Left ventricle myocardium inferior (tissue), 1 donor: Measurements from ENCODE around the gene CIAO3. TPM values are rescaled to one million over a fixed set of nuclear protein-coding genes. Genes with fewer than 3 reads are reported as not detected.

ENCODE experiments used
- DNase-seq: peaks from one replicate; pipeline ENCODE4 v3.0.0-alpha.2; 2020
- H3K27ac ChIP-seq: fragments of 200-600 bp; replicated peaks from 2 replicates; pipeline ENCODE4 v1.8.0; 2021
- H3K27me3 ChIP-seq: fragments of 200-600 bp; 2 replicates; pipeline ENCODE4 v1.8.0; 2021; ENCODE audit warnings: low read depth
- H3K36me3 ChIP-seq: fragments of 200-600 bp; 2 replicates; pipeline ENCODE4 v1.8.0; 2021
- H3K4me1 ChIP-seq: fragments of 200-600 bp; 2 replicates; pipeline ENCODE4 v1.8.0; 2021
- H3K4me3 ChIP-seq: fragments of 200-600 bp; 2 replicates; pipeline ENCODE4 v1.8.0; 2021; ENCODE audit warnings: mild to moderate bottlenecking, moderate library complexity
- H3K9me3 ChIP-seq: fragments of 200-600 bp; replicated peaks from 2 replicates; pipeline ENCODE4 v1.8.0; 2021
- CTCF ChIP-seq: fragments of 200-600 bp; IDR thresholded peaks from 2 replicates; pipeline ENCODE4 v1.8.0; 2021; ENCODE audit warnings: antibody characterized with exemption, mild to moderate bottlenecking, borderline replicate concordance
- intact Hi-C: fragments of 100-400 bp; cut with micrococcal nuclease; formaldehyde crosslinking; loops from one replicate; pipeline ENCODE4 v1.11.0; 2022
- total RNA-seq: library from RNA; stranded (reverse); fragmentation: NEBNext Ultra II Directional; extraction: Animal tissue kit (Norgen Biotek cat#: 25700); gene quantifications from one replicate; pipeline ENCODE4 v1.2.1, GENCODE V29; 2021
- donor health status: DM: no; HTN: yes; CAD: no; lungs with severe emphysema.

Gene CIAO3
- total RNA-seq, 1 donor from 2014 or later: 30.3 TPM

- Histone ChIP-seq H3K27ac (no peak overlapping the region), H3K4me3 (no peak overlapping the region), H3K36me3 (peaks cover 75% of the 10 kb centered on the region), H3K9me3 (no peaks in the 10 kb centered on the region), H3K27me3 (no peaks in the 10 kb centered on the region), H3K4me1 (peaks cover 2% of the 10 kb centered on the region)
- DNase-seq: no peak
- intact Hi-C loops: no loop called here
- TF ChIP-seq CTCF: no peak
Measured at GRCh38 chr16:734208-734980, 6.4 kb downstream of the CIAO3 start.

- peaks cover 3% of the 10 kb centered on the region for H3K4me1 ChIP-seq
- H3K27me3 ChIP-seq: peaks cover under 1% of the 10 kb centered on the region
- no peak for DNase-seq
- no peaks in the 10 kb centered on the region for H3K9me3 ChIP-seq
- peaks cover 71% of the 10 kb centered on the region for H3K36me3 ChIP-seq
- H3K27ac ChIP-seq: no peak overlapping the region
- no peak overlapping the region for H3K4me3 ChIP-seq
- intact Hi-C loops: no loop called here
- peak; percentile 42 for TF ChIP-seq CTCF
Measured at GRCh38 chr16:733382-734207, 7.2 kb downstream of the CIAO3 start.

- intact Hi-C loops: no loop called here
- Histone ChIP-seq H3K36me3 (peaks cover 68% of the 10 kb centered on the region), H3K27ac (no peak overlapping the region), H3K9me3 (no peaks in the 10 kb centered on the region), H3K4me1 (peaks cover 10% of the 10 kb centered on the region), H3K4me3 (no peak overlapping the region), H3K27me3 (peaks cover 7% of the 10 kb centered on the region)
- TF ChIP-seq CTCF: no peak
- no peak for DNase-seq
Measured at GRCh38 chr16:732936-733335, 7.9 kb downstream of the CIAO3 start.

GRCh38 chr16:732332-732731 is 8.5 kb downstream of the CIAO3 start:
- peaks cover 13% of the 10 kb centered on the region for H3K27me3 ChIP-seq
- H3K4me3 ChIP-seq: no peak overlapping the region
- intact Hi-C loops: no loop called here
- H3K36me3 ChIP-seq: peaks cover 62% of the 10 kb centered on the region
- no peaks in the 10 kb centered on the region for H3K9me3 ChIP-seq
- TF ChIP-seq CTCF: no peak
- no peak overlapping the region for H3K27ac ChIP-seq
- H3K4me1 ChIP-seq: peaks cover 16% of the 10 kb centered on the region
- DNase-seq: no peak

GRCh38 chr16:730666-731509 is 9.9 kb downstream of the CIAO3 start:
- Histone ChIP-seq H3K4me3 (no peak overlapping the region), H3K9me3 (no peaks in the 10 kb centered on the region), H3K27me3 (peaks cover 25% of the 10 kb centered on the region), H3K4me1 (peaks cover 27% of the 10 kb centered on the region), H3K27ac (no peak overlapping the region), H3K36me3 (peaks cover 47% of the 10 kb centered on the region)
- intact Hi-C loops: no loop called here
- TF ChIP-seq CTCF: no peak
- DNase-seq: no peak
